MCF 10A (cell line): ENCODE results near the gene SPINK4. TPM values are rescaled to one million over a fixed set of nuclear protein-coding genes. Genes with fewer than 3 reads are reported as not detected.

ENCODE experiments used
- BruUV-seq: library from RNA; stranded (reverse); fragments of 400-500 nt; replicated peaks from 2 replicates; lab custom pipeline; 2021; lab: Mats Ljungman, UMichigan
- CTCF ChIA-PET: fragments of 300-600 bp; sonication (Branson Sonifier 250); formaldehyde crosslinking; extraction: SDS; loops from one replicate; lab custom pipeline; 2021; ENCODE audit warnings: antibody characterized with exemption, inconsistent platforms; lab: Yijun Ruan, JAX
- POLR2A ChIA-PET: fragments of 300-600, 350-650 bp; sonication (Branson Sonifier 250); formaldehyde crosslinking; extraction: SDS; loops from one replicate; lab custom pipeline; 2020; ENCODE audit warnings: antibody characterized with exemption, inconsistent platforms; lab: Yijun Ruan, JAX
- DNase-seq: peaks from one replicate; pipeline ENCODE4 v3.0.0-alpha.2; 2018; ENCODE audit not compliant: unreplicated experiment
- H3K27ac Mint-ChIP-seq: one replicate; pipeline ENCODE4 v1.8.0; 2022; ENCODE audit warnings: mild to moderate bottlenecking, low read depth, mixed read lengths; ENCODE audit not compliant: unreplicated experiment
- H3K27me3 Mint-ChIP-seq: one replicate; pipeline ENCODE4 v1.8.0; 2022; ENCODE audit warnings: mixed read lengths; ENCODE audit not compliant: insufficient read depth, unreplicated experiment
- H3K36me3 Mint-ChIP-seq: one replicate; pipeline ENCODE4 v1.8.0; 2022; ENCODE audit warnings: mild to moderate bottlenecking, moderate library complexity, mixed read lengths; ENCODE audit not compliant: insufficient read depth, unreplicated experiment
- H3K4me1 Mint-ChIP-seq: one replicate; pipeline ENCODE4 v1.8.0; 2022; ENCODE audit warnings: mixed read lengths; ENCODE audit not compliant: insufficient read depth, unreplicated experiment
- H3K4me3 Mint-ChIP-seq: one replicate; pipeline ENCODE4 v1.8.0; 2022; ENCODE audit warnings: mild to moderate bottlenecking, moderate library complexity, mixed read lengths; ENCODE audit not compliant: unreplicated experiment
- H3K9me3 Mint-ChIP-seq: one replicate; pipeline ENCODE4 v1.8.0; 2022; ENCODE audit warnings: mixed read lengths; ENCODE audit not compliant: unreplicated experiment
- CTCF ChIP-seq: fragments of 200-600 bp; IDR thresholded peaks from one replicate; pipeline ENCODE4 v1.8.0; 2022; ENCODE audit warnings: antibody characterized with exemption, mild to moderate bottlenecking; ENCODE audit not compliant: unreplicated experiment
- intact Hi-C: fragments of 100-400 bp; cut with micrococcal nuclease; formaldehyde crosslinking; loops from 2 replicates; pipeline ENCODE4 v1.14.1; 2022
- total RNA-seq: library from RNA; stranded (reverse); gene quantifications from 2 replicates; pipeline ENCODE4 v1.2.3, GENCODE V29; 2022

Gene SPINK4
- total RNA-seq, 1 experiment from 2014 or later: not detected

GRCh38 chr9:33288828-33289483, 49.0 kb downstream of the SPINK4 start:
- Mint-ChIP-seq H3K4me1 (peaks cover 19% of the 10 kb centered on the region), H3K9me3 (no peaks in the 10 kb centered on the region), H3K36me3 (peaks cover 31% of the 10 kb centered on the region), H3K27me3 (no peaks in the 10 kb centered on the region), H3K27ac (peak overlapping the region; percentile 100), H3K4me3 (no peak overlapping the region)
- ChIA-PET CTCF (interaction anchor here (0.6 to 2.6 kb wide), 5 partner anchors 8 to 127 kb away, joined by 3 to 13 read pairs (median 9); no protein-coding TSS in a partner anchor), POLR2A (interaction anchor here (0.7 to 2.9 kb wide), 8 partner anchors 25 to 265 kb away, joined by 3 to 63 read pairs (median 13); partner anchors contain the start of genes BAG1, CHMP5, DNAJA1 and SMU1)
- no TSS peak for BruUV-seq
- no peak for TF ChIP-seq CTCF
- DNase-seq: no peak
- intact Hi-C loops: loop anchor here (10.0 kb wide), 1 partner anchor 66 kb away; no protein-coding TSS in a partner anchor

GRCh38 chr9:33289496-33289895, 49.5 kb downstream of the SPINK4 start:
- DNase-seq: no peak
- intact Hi-C loops: loop anchor here (10.0 kb wide), 1 partner anchor 65 kb away; no protein-coding TSS in a partner anchor
- Mint-ChIP-seq H3K9me3 (no peaks in the 10 kb centered on the region), H3K27ac (peak overlapping the region; percentile 100), H3K27me3 (no peaks in the 10 kb centered on the region), H3K4me1 (peaks cover 22% of the 10 kb centered on the region), H3K4me3 (peak overlapping the region; percentile 100), H3K36me3 (peaks cover 32% of the 10 kb centered on the region)
- BruUV-seq: no TSS peak
- ChIA-PET POLR2A (interaction anchor here (0.6 to 2.9 kb wide), 30 partner anchors 8 to 334 kb away, joined by 3 to 63 read pairs (median 6); partner anchors contain the start of genes AQP3, B4GALT1, BAG1 and CHMP5), CTCF (interaction anchor here (0.6 to 2.6 kb wide), 5 partner anchors 57 to 333 kb away, joined by 3 to 10 read pairs (median 3); no protein-coding TSS in a partner anchor)
- TF ChIP-seq CTCF: no peak

GRCh38 chr9:33289936-33290246, 49.9 kb downstream of the SPINK4 start:
- H3K4me1 Mint-ChIP-seq: peaks cover 26% of the 10 kb centered on the region
- peaks cover 32% of the 10 kb centered on the region for H3K36me3 Mint-ChIP-seq
- no peaks in the 10 kb centered on the region for H3K9me3 Mint-ChIP-seq
- BruUV-seq: no TSS peak
- no peaks in the 10 kb centered on the region for H3K27me3 Mint-ChIP-seq
- peak overlapping the region; percentile 100 for H3K4me3 Mint-ChIP-seq
- DNase-seq: no peak
- peak overlapping the region; percentile 100 for H3K27ac Mint-ChIP-seq
- intact Hi-C loops: loop anchor here (1.0 to 10.0 kb wide), 4 partner anchors 25 to 65 kb away; partner anchors contain the start of genes BAG1 and CHMP5
- POLR2A ChIA-PET: interaction anchor here (0.6 to 2.9 kb wide), 41 partner anchors 9 to 432 kb away, joined by 3 to 63 read pairs (median 5); partner anchors contain the start of genes AQP3, B4GALT1, BAG1 and CHMP5
- CTCF ChIA-PET: interaction anchor here (0.6 to 2.6 kb wide), 4 partner anchors 57 to 333 kb away, joined by 3 to 10 read pairs (median 6); no protein-coding TSS in a partner anchor
- no peak for TF ChIP-seq CTCF
